GM10266 (cell line): ENCODE results near the gene PAN3.

Experiments
- DNase-seq: peaks from one replicate; pipeline ENCODE4 v3.0.0; 2012; ENCODE audit errors: extremely low spot score
- TF ChIP-seq, protein P1 (sequence below): IDR thresholded peaks from 2 replicates; pipeline ENCODE4 v1.5.1; 2012; ENCODE audit warnings: mild to moderate bottlenecking, low read depth; ENCODE audit not compliant: control insufficient read depth, insufficient read depth; ENCODE audit errors: missing control alignments

PAN3 gene

GRCh38 chr13:28316836-28317235 is 178.5 kb downstream of the PAN3 start:
- no peak for DNase-seq
- TF ChIP-seq, protein P1, sequence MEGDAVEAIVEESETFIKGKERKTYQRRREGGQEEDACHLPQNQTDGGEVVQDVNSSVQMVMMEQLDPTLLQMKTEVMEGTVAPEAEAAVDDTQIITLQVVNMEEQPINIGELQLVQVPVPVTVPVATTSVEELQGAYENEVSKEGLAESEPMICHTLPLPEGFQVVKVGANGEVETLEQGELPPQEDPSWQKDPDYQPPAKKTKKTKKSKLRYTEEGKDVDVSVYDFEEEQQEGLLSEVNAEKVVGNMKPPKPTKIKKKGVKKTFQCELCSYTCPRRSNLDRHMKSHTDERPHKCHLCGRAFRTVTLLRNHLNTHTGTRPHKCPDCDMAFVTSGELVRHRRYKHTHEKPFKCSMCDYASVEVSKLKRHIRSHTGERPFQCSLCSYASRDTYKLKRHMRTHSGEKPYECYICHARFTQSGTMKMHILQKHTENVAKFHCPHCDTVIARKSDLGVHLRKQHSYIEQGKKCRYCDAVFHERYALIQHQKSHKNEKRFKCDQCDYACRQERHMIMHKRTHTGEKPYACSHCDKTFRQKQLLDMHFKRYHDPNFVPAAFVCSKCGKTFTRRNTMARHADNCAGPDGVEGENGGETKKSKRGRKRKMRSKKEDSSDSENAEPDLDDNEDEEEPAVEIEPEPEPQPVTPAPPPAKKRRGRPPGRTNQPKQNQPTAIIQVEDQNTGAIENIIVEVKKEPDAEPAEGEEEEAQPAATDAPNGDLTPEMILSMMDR, result no peak

DNA sequence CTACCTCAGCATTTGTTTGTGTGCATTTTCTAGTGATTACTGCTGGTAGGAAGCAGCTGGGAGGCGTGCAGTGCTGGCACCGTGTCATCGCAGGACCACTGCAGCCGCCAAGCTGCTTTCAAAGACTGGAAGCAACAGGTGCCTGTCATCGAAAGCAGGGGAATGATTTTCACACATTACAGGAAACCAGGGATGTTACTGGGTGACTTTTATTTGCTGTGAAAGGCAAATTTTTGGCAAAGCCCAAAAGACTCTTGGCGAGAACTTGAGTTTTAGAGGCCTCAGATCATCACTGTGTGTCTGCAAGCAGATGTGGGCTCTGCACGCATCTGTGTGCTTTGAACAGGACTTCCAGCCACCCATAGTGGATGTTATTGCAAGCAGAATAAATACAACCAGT is 180.2 kb downstream of the PAN3 start:
- DNase-seq, result no peak
- TF ChIP-seq, protein P1, result no peak

DNA sequence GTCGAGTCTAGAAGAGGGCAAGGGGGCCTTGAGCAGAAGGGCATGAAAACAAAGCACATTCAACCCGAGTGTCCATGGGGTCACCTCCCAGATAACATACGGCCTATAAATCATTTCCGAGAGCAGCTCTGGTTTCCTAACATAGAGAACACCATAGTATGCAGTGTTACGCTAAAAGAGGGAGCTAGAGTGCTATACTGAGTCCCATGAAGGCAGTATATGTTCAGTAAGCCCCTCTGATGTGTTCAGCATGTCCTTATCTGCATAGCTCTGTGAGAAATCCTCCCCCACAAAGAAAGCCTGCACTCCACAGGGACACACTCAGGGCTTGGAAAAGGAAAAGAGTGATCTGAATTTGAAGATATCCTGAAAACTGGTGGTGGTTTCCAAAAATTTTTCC is 181.2 kb downstream of the PAN3 start:
- no peak for DNase-seq
- TF ChIP-seq, protein P1, result no peak

GRCh38 chr13:28320209-28320608 is 181.9 kb downstream of the PAN3 start:
- TF ChIP-seq, protein P1, result no peak
- DNase-seq, result no peak

GRCh38 chr13:28320884-28321574 is 182.7 kb downstream of the PAN3 start:
- TF ChIP-seq, protein P1, result no peak
- DNase-seq, result no peak

- no peak for DNase-seq
- TF ChIP-seq, protein P1, result no peak
Measured at GRCh38 chr13:28321756-28322155, 183.4 kb downstream of the PAN3 start.

GRCh38 chr13:28322256-28322905 is 184.0 kb downstream of the PAN3 start:
- TF ChIP-seq, protein P1, result no peak
- DNase-seq, result no peak
